ENCODE measurements around the gene NFE2L2.

DNA sequence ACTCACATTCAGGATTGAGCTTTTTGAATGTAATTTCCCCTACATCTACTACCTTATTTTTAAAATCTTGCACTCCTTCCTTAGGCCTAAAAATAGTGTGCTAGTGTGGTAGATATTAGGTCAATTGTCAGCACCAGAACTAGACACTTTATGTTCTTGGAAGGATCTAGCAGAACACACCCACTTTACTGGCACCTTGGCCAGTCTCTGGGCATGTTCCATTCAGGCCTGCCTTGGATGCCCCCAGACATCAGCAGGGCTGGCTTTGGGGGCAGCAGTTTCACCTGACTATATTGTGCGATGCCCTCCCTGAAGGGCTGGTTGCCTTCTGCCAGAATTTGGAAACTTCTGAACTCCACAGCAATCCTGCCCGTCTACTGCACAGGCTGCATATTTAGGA lies 15.3 kb upstream of the NFE2L2 start:
- no peak for TF ChIP-seq POLR2A (IDR thresholded peaks at IDR 0.05)
- TF ChIP-seq, protein P1, sequence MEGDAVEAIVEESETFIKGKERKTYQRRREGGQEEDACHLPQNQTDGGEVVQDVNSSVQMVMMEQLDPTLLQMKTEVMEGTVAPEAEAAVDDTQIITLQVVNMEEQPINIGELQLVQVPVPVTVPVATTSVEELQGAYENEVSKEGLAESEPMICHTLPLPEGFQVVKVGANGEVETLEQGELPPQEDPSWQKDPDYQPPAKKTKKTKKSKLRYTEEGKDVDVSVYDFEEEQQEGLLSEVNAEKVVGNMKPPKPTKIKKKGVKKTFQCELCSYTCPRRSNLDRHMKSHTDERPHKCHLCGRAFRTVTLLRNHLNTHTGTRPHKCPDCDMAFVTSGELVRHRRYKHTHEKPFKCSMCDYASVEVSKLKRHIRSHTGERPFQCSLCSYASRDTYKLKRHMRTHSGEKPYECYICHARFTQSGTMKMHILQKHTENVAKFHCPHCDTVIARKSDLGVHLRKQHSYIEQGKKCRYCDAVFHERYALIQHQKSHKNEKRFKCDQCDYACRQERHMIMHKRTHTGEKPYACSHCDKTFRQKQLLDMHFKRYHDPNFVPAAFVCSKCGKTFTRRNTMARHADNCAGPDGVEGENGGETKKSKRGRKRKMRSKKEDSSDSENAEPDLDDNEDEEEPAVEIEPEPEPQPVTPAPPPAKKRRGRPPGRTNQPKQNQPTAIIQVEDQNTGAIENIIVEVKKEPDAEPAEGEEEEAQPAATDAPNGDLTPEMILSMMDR (IDR thresholded peaks at IDR 0.05) = no peak
